Stimulated activated CD4-positive, alpha-beta T cell treated with anti-CD3 and anti-CD28 coated beads, Interleukin-2, amount 100 ng/mL, for 48 hours (primary cell): ENCODE data around the gene KSR2.
"Not testable (repeated sequence)": the region's sequence is repeated elsewhere in the genome, so short reads cannot be mapped to it uniquely, and the experiment has no call there.

Experiments
- DNase-seq, 2 donors: peaks; one replicate each; pipeline ENCODE4 v3.0.0-alpha.2; 2020

KSR2 gene

GRCh38 chr12:117680312-117680711, 288.5 kb downstream of the KSR2 start:
- DNase-seq: no peak

GRCh38 chr12:117679776-117680175, 289.0 kb downstream of the KSR2 start:
- no peak for DNase-seq

- no peak for DNase-seq
These were observed 294.0 kb downstream of the KSR2 start for GRCh38 chr12:117674763-117675162.

- no peak for DNase-seq
These were observed 294.5 kb downstream of the KSR2 start for GRCh38 chr12:117674313-117674712.

- DNase-seq: no peak
These were observed 297.1 kb downstream of the KSR2 start for GRCh38 chr12:117671734-117672133.

- no peak for DNase-seq
These were observed 304.6 kb downstream of the KSR2 start for GRCh38 chr12:117664169-117664568.

GRCh38 chr12:117662620-117663395, 306.0 kb downstream of the KSR2 start:
- DNase-seq: no peak

GRCh38 chr12:117662220-117662619, 306.6 kb downstream of the KSR2 start:
- DNase-seq: no peak

- no peak for DNase-seq
These were observed 307.3 kb downstream of the KSR2 start for GRCh38 chr12:117661471-117661870.

GRCh38 chr12:117660896-117661295, 307.9 kb downstream of the KSR2 start:
- no peak for DNase-seq

GRCh38 chr12:117658226-117658625, 310.6 kb downstream of the KSR2 start:
- DNase-seq: no peak

GRCh38 chr12:117649796-117650195, 319.0 kb downstream of the KSR2 start:
- no peak for DNase-seq

- DNase-seq: no peak
These were observed 322.3 kb downstream of the KSR2 start for GRCh38 chr12:117646520-117646919.

GRCh38 chr12:117645473-117645872, 323.3 kb downstream of the KSR2 start:
- no peak for DNase-seq

GRCh38 chr12:117643971-117644370, 324.8 kb downstream of the KSR2 start:
- no peak for DNase-seq

GRCh38 chr12:117641885-117642284, 326.9 kb downstream of the KSR2 start:
- no peak for DNase-seq

GRCh38 chr12:117640511-117640910, 328.3 kb downstream of the KSR2 start:
- DNase-seq: no peak

GRCh38 chr12:117629454-117629853, 339.3 kb downstream of the KSR2 start:
- DNase-seq: no peak

- DNase-seq: not testable (repeated sequence)
These were observed 340.1 kb downstream of the KSR2 start for GRCh38 chr12:117628711-117629110.

GRCh38 chr12:117622741-117623140, 346.0 kb downstream of the KSR2 start:
- DNase-seq: no peak

GRCh38 chr12:117622087-117622486, 346.7 kb downstream of the KSR2 start:
- no peak for DNase-seq

GRCh38 chr12:117607778-117608177, 361.0 kb downstream of the KSR2 start:
- DNase-seq: no peak

GRCh38 chr12:117606945-117607344, 361.8 kb downstream of the KSR2 start:
- no peak for DNase-seq

- no peak for DNase-seq
These were observed 362.8 kb downstream of the KSR2 start for GRCh38 chr12:117606024-117606423.
